Endothelial cell of umbilical vein (primary cell): Measurements from ENCODE around the gene FRS3. TPM values are rescaled to one million over a fixed set of nuclear protein-coding genes. Genes with fewer than 3 reads are reported as not detected.

ENCODE experiments used
- BruUV-seq: library from RNA; stranded (reverse); fragments of 400-500 nt; replicated peaks from 2 replicates; lab custom pipeline; 2021; lab: Mats Ljungman, UMichigan
- CTCF ChIA-PET: fragments of 300-600, 350-600 bp; sonication (Branson Sonifier 250); formaldehyde crosslinking; loops from one replicate; lab custom pipeline; 2021; ENCODE audit warnings: antibody characterized with exemption, inconsistent platforms; lab: Charles Lee
- POLR2A ChIA-PET: fragments of 300-600, 350-600 bp; sonication (Branson Sonifier 250); formaldehyde crosslinking; loops from one replicate; lab custom pipeline; 2021; ENCODE audit warnings: antibody characterized with exemption, inconsistent platforms; lab: Charles Lee
- DNase-seq: peaks from one replicate; pipeline ENCODE4 v3.0.0-alpha.2; 2011; ENCODE audit warnings: low read depth, low spot score
- FAIRE-seq: peaks from 2 replicates; lab custom pipeline; 2011; peaks lifted over from hg19 to GRCh38; lab: Jason Lieb, UNC
- H2AFZ ChIP-seq: 2 replicates; pipeline ENCODE4 v1.6.0; 2012; ENCODE audit warnings: low read depth, low read length, control low read depth, inconsistent platforms
- H3K27ac ChIP-seq: 2 replicates; pipeline ENCODE4 v1.5.1; 2011; ENCODE audit warnings: low read depth, mild to moderate bottlenecking, control low read depth, low read length, moderate library complexity; ENCODE audit not compliant: insufficient read depth
- H3K27me3 ChIP-seq, 2 experiments: 2 replicates each; pipeline versions ENCODE4 v1.6.0 to v1.6.1; 2011; ENCODE audit warnings: low read length in 2 of 2, mixed read lengths in 1 of 2; ENCODE audit not compliant: control insufficient read depth in 2 of 2, insufficient read depth in 2 of 2
- H3K36me3 ChIP-seq, 2 experiments: 2 replicates in 1 of 2; 3 replicates in 1 of 2; pipeline ENCODE4 v1.5.1; 2011; ENCODE audit warnings: low read length in 2 of 2, mild to moderate bottlenecking in 1 of 2, moderate library complexity in 1 of 2; ENCODE audit not compliant: control insufficient read depth in 2 of 2, insufficient read depth in 2 of 2; ENCODE audit errors: extremely low read depth in 1 of 2
- H3K4me1 ChIP-seq: 3 replicates; pipeline ENCODE4 v1.5.1; 2011; ENCODE audit warnings: mild to moderate bottlenecking, low read length; ENCODE audit not compliant: control insufficient read depth, insufficient read depth; ENCODE audit errors: extremely low read depth
- H3K4me2 ChIP-seq: 2 replicates; pipeline ENCODE4 v1.6.1; 2011; ENCODE audit warnings: low read length, control low read depth, mixed read lengths; ENCODE audit not compliant: insufficient read depth
- H3K4me3 ChIP-seq, 3 experiments: fragments of 200-600 bp in 1 of 3; sonication (generic), shearing (Covaris generic) in 1 of 3; replicated peaks in 1 of 3; 2 replicates each; pipeline ENCODE4 v1.5.1; 2011 to 2016; ENCODE audit warnings: control low read depth in 3 of 3, low read length in 3 of 3, mild to moderate bottlenecking in 2 of 3, inconsistent platforms in 1 of 3, low read depth in 1 of 3, moderate library complexity in 1 of 3; ENCODE audit not compliant: insufficient read depth in 1 of 3
- H3K79me2 ChIP-seq: 2 replicates; pipeline ENCODE4 v1.6.0; 2012; ENCODE audit warnings: low read length, inconsistent platforms; ENCODE audit not compliant: control insufficient read depth, insufficient read depth
- H3K9ac ChIP-seq: replicated peaks from 2 replicates; pipeline ENCODE3; 2011; ENCODE audit warnings: low read length, control low read depth; ENCODE audit not compliant: insufficient read depth; ENCODE audit errors: extremely low read depth
- H3K9me1 ChIP-seq: replicated peaks from 3 replicates; pipeline ENCODE4 v1.6.0; 2011; ENCODE audit warnings: mild to moderate bottlenecking, low read length; ENCODE audit not compliant: control insufficient read depth, insufficient read depth; ENCODE audit errors: extremely low read depth
- H3K9me3 ChIP-seq: replicated peaks from 2 replicates; pipeline ENCODE4 v1.5.1; 2012; ENCODE audit warnings: low read length, inconsistent platforms; ENCODE audit not compliant: control insufficient read depth, insufficient read depth
- H4K20me1 ChIP-seq: replicated peaks from 2 replicates; pipeline ENCODE3; 2011; ENCODE audit warnings: mild to moderate bottlenecking, low read length; ENCODE audit not compliant: control insufficient read depth, insufficient read depth; ENCODE audit errors: extremely low read depth
- CTCF ChIP-seq, 2 donors: IDR thresholded peaks; 1 replicate in 1 of 2; 2 replicates in 1 of 2; pipeline ENCODE4 v1.5.1; 2011; ENCODE audit warnings: low read length in 2 of 2, mild to moderate bottlenecking in 2 of 2, moderate library complexity in 2 of 2, control low read depth in 1 of 2, inconsistent platforms in 1 of 2, low read depth in 1 of 2; ENCODE audit not compliant: insufficient read depth in 1 of 2; ENCODE audit errors: extremely low read depth in 1 of 2
- FOS ChIP-seq: IDR thresholded peaks from 2 replicates; pipeline ENCODE4 v1.6.1; 2011; ENCODE audit warnings: mild to moderate bottlenecking, low read length, moderate library complexity, borderline replicate concordance; ENCODE audit not compliant: insufficient read depth
- JUN ChIP-seq: IDR thresholded peaks from 2 replicates; pipeline ENCODE4 v1.6.1; 2011; ENCODE audit warnings: borderline replicate concordance, low read depth; ENCODE audit not compliant: insufficient read length, insufficient read depth
- MAX ChIP-seq: IDR thresholded peaks from 2 replicates; pipeline ENCODE4 v1.6.1; 2011; ENCODE audit not compliant: insufficient read depth, insufficient read length
- POLR2A ChIP-seq: IDR thresholded peaks from 2 replicates; pipeline ENCODE4 v1.6.1; 2012; ENCODE audit warnings: low read depth, mild to moderate bottlenecking, control low read depth, low read length
- POLR2AphosphoS5 ChIP-seq: IDR thresholded peaks from 2 replicates; pipeline ENCODE4 v1.6.1; 2012; ENCODE audit warnings: low read depth, mild to moderate bottlenecking, control low read depth, low read length, moderate library complexity; ENCODE audit not compliant: insufficient read depth
- dilution Hi-C: fragments of 300-500 bp; cut with MboI; formaldehyde crosslinking; loops from one replicate; pipeline ENCODE4 v1.15.0; 2019; ENCODE audit warnings: low sequenced_read_pairs; ENCODE audit not compliant: extremely low pct_ligation_motif_present
- intact Hi-C: fragments of 100-400 bp; cut with micrococcal nuclease; formaldehyde crosslinking; loops from one replicate; pipeline ENCODE4 v1.10.0; 2022
- polyA plus RNA-seq, 4 experiments: library from polyadenylated mRNA; depleted of rRNA in 3 of 4; stranded (reverse) in 3 of 4; unstranded in 1 of 4; fragments of >200 nt; gene quantifications; 2 replicates each; pipeline versions ENCODE4 v1.2.1 to v1.2.3, GENCODE V29; 2011 to 2012; ENCODE audit warnings: missing spikeins in 1 of 4
- total RNA-seq: library from RNA; stranded (reverse); gene quantifications from 2 replicates; pipeline ENCODE4 v1.2.3, GENCODE V29; 2021

FRS3 gene
- total and polyA plus RNA-seq, 2 donors (not counting 3 experiments of a cell fraction or from before 2014, with no cell fraction given): 5.2 to 5.3 TPM

GRCh38 chr6:41775293-41775882 lies 4.3 kb downstream of the FRS3 start:
- no TSS peak for BruUV-seq
- no peak for FAIRE-seq
- no peaks in the 10 kb centered on the region for H3K79me2 ChIP-seq
- no peak for TF ChIP-seq JUN
- no peak for TF ChIP-seq MAX
- TF ChIP-seq FOS: no peak
- TF ChIP-seq CTCF (IDR thresholded peaks at IDR 0.05; ENCODE audit: extremely low read depth in 1 of 2, insufficient read depth in 1 of 2, low read depth in 1 of 2, low read length in 2 of 2): no peak
- no peak for TF ChIP-seq POLR2AphosphoS5
- no peak for TF ChIP-seq POLR2A
- no peaks in the 10 kb centered on the region for H3K9me1 ChIP-seq
- H3K27me3 ChIP-seq: no peaks in the 10 kb centered on the region
- dilution Hi-C loops (no loop called here), intact Hi-C loops (no loop called here)
- H2AFZ ChIP-seq: no peak overlapping the region
- H3K9me3 ChIP-seq: no peaks in the 10 kb centered on the region
- no peaks in the 10 kb centered on the region for H4K20me1 ChIP-seq
- H3K36me3 ChIP-seq: peaks cover 5 to 19% of the 10 kb centered on the region in 2 experiments
- peaks cover 9% of the 10 kb centered on the region for H3K4me1 ChIP-seq
- no peak overlapping the region for H3K27ac ChIP-seq
- H3K4me2 ChIP-seq: no peak overlapping the region
- no peak overlapping the region for H3K9ac ChIP-seq
- no peak for DNase-seq
- ChIA-PET CTCF (interaction anchor here (1.0 to 3.0 kb wide), 7 partner anchors 12 to 407 kb away, joined by 3 to 21 read pairs (median 5); partner anchors contain the start of gene TOMM6), POLR2A (no interaction called here)
- no peak overlapping the region for H3K4me3 ChIP-seq
